PC-3 (cell line): ENCODE results near the gene SALL2. TPM values are rescaled to one million over a fixed set of nuclear protein-coding genes. Genes with fewer than 3 reads are reported as not detected.

Experiments
- ATAC-seq: fragments of 200-7000 bp; cut with Tn5 transposase; 2 replicates; pipeline ENCODE4 v1.9.1; 2020; ENCODE audit warnings: mild to moderate bottlenecking, moderate library complexity
- BruUV-seq: library from RNA; stranded (reverse); fragments of 400-500 nt; replicated peaks from 2 replicates; lab custom pipeline; 2021; lab: Mats Ljungman, UMichigan
- CTCF ChIA-PET: fragments of 300-600 bp; sonication (Branson Sonifier 250); formaldehyde crosslinking; loops from one replicate; lab custom pipeline; 2022; ENCODE audit warnings: antibody characterized with exemption; lab: Charles Lee
- POLR2A ChIA-PET: fragments of 300-600 bp; sonication (Branson Sonifier 250); formaldehyde crosslinking; loops from one replicate; lab custom pipeline; 2022; ENCODE audit warnings: antibody characterized with exemption; ENCODE audit not compliant: unreplicated experiment; lab: Charles Lee
- DNase-seq: peaks from one replicate; pipeline ENCODE4 v3.0.0-alpha.2; 2015
- H2AFZ ChIP-seq: fragments of 300-600 bp; sonication (generic); 2 replicates; pipeline ENCODE4 v1.6.0; 2016; ENCODE audit warnings: antibody characterized with exemption, low read length
- H3F3A ChIP-seq: fragments of 300-600 bp; sonication (generic); one replicate; pipeline ENCODE4 v1.6.0; 2017; ENCODE audit warnings: antibody characterized with exemption, low read length, control low read depth, mild to moderate bottlenecking; ENCODE audit not compliant: unreplicated experiment
- H3K27ac ChIP-seq: fragments of 300-600 bp; sonication (generic); 2 replicates; pipeline ENCODE4 v1.5.1; 2016; ENCODE audit warnings: mild to moderate bottlenecking, low read length
- H3K27me3 ChIP-seq: fragments of 300-600 bp; sonication (generic); 2 replicates; pipeline ENCODE4 v1.6.1; 2016; ENCODE audit warnings: low read length, mixed read lengths
- H3K36me3 ChIP-seq: fragments of 300-600 bp; sonication (generic); 2 replicates; pipeline ENCODE4 v1.6.1; 2016; ENCODE audit warnings: low read depth, mixed run types, low read length, mixed read lengths
- H3K4me1 ChIP-seq: fragments of 300-600 bp; sonication (generic); 2 replicates; pipeline ENCODE4 v1.5.1; 2016; ENCODE audit warnings: low read length; ENCODE audit not compliant: insufficient read depth
- H3K4me2 ChIP-seq: fragments of 300-600 bp; sonication (generic); 2 replicates; pipeline ENCODE4 v1.6.0; 2016; ENCODE audit warnings: low read length
- H3K4me3 ChIP-seq: fragments of 300-600 bp; sonication (generic); 2 replicates; pipeline ENCODE4 v1.5.1; 2016; ENCODE audit warnings: mild to moderate bottlenecking, low read length, mixed read lengths
- H3K79me2 ChIP-seq: fragments of 300-600 bp; sonication (generic); 2 replicates; pipeline ENCODE4 v1.6.1; 2017; ENCODE audit warnings: low read length, mixed read lengths
- H3K9ac ChIP-seq: fragments of 300-600 bp; sonication (generic); 2 replicates; pipeline ENCODE4 v1.6.0; 2016; ENCODE audit warnings: mild to moderate bottlenecking, low read length
- H3K9me2 ChIP-seq: fragments of 300-600 bp; sonication (generic); replicated peaks from 2 replicates; pipeline ENCODE4 v1.6.1; 2016; ENCODE audit warnings: mixed run types, low read length, mixed read lengths
- H3K9me3 ChIP-seq: fragments of 300-600 bp; sonication (generic); 2 replicates; pipeline ENCODE4 v1.6.1; 2016; ENCODE audit warnings: low read length, mixed read lengths
- H4K20me1 ChIP-seq: fragments of 300-600 bp; sonication (generic); 2 replicates; pipeline ENCODE4 v1.6.1; 2016; ENCODE audit warnings: low read length, mixed read lengths
- EZH2 ChIP-seq: fragments of 300-600 bp; sonication (generic); IDR thresholded peaks from one replicate; pipeline ENCODE4 v1.6.1; 2017; ENCODE audit warnings: antibody characterized with exemption, mild to moderate bottlenecking, low read length; ENCODE audit not compliant: unreplicated experiment
- EZH2phosphoT487 ChIP-seq: fragments of 300-600 bp; sonication (generic); IDR thresholded peaks from 2 replicates; pipeline ENCODE4 v1.6.1; 2018; ENCODE audit warnings: mild to moderate bottlenecking, antibody characterized with exemption, low read length, borderline replicate concordance
- intact Hi-C: fragments of 100-400 bp; cut with micrococcal nuclease; formaldehyde crosslinking; loops from 2 replicates; pipeline ENCODE4 v1.9.0; 2023
- total RNA-seq: library from RNA; depleted of rRNA; stranded (reverse); fragments of >200 nt; gene quantifications from 2 replicates; pipeline ENCODE4 v1.2.3, GENCODE V29; 2014
- TF ChIP-seq, protein P1 (sequence below): fragments of 300-600 bp; sonication (generic); conservative IDR thresholded peaks from 2 replicates; pipeline ENCODE4 v1.5.1; 2017; ENCODE audit warnings: antibody characterized with exemption, low read depth, mild to moderate bottlenecking, low read length

The SALL2 gene
- total RNA-seq, 1 experiment from 2014 or later = 4.1 TPM

DNA sequence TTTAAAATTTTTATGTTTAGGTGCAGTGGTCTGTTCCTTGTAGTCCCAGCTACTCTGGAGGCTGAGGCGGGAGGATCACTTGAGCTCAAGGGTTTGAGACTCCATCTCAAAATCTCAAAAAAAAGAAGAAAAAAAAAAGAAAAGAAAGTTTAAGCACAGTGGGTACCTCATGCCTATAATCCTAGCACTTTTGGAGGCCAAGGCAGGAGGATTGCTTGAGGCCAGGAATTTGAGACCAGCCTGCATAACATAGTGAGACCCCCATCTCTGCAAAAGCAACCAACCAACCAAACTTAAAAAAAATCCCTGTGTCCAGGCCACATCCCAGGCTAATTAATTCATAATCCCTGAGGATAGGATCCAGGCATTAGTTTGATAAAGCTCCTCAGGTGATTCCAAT is 3.4 kb upstream of the SALL2 start:
- Histone ChIP-seq H3K4me1 (peaks cover 20% of the 10 kb centered on the region), H3K9me2 (no peaks in the 10 kb centered on the region), H2AFZ (no peak overlapping the region), H4K20me1 (no peaks in the 10 kb centered on the region), H3K36me3 (no peaks in the 10 kb centered on the region), H3K9ac (no peak overlapping the region), H3K9me3 (no peaks in the 10 kb centered on the region), H3K27me3 (peaks cover 12% of the 10 kb centered on the region), H3K4me3 (no peak overlapping the region), H3F3A (no peaks in the 10 kb centered on the region), H3K79me2 (no peaks in the 10 kb centered on the region), H3K27ac (no peak overlapping the region), H3K4me2 (no peak overlapping the region)
- intact Hi-C loops = no loop called here
- POLR2A ChIA-PET = no interaction called here
- CTCF ChIA-PET = no interaction called here
- ATAC-seq (no peak), DNase-seq (no peak)
- TF ChIP-seq, protein P1, sequence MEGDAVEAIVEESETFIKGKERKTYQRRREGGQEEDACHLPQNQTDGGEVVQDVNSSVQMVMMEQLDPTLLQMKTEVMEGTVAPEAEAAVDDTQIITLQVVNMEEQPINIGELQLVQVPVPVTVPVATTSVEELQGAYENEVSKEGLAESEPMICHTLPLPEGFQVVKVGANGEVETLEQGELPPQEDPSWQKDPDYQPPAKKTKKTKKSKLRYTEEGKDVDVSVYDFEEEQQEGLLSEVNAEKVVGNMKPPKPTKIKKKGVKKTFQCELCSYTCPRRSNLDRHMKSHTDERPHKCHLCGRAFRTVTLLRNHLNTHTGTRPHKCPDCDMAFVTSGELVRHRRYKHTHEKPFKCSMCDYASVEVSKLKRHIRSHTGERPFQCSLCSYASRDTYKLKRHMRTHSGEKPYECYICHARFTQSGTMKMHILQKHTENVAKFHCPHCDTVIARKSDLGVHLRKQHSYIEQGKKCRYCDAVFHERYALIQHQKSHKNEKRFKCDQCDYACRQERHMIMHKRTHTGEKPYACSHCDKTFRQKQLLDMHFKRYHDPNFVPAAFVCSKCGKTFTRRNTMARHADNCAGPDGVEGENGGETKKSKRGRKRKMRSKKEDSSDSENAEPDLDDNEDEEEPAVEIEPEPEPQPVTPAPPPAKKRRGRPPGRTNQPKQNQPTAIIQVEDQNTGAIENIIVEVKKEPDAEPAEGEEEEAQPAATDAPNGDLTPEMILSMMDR = no peak
- TF ChIP-seq EZH2 = no peak
- no peak for TF ChIP-seq EZH2phosphoT487
- no TSS peak for BruUV-seq

DNA sequence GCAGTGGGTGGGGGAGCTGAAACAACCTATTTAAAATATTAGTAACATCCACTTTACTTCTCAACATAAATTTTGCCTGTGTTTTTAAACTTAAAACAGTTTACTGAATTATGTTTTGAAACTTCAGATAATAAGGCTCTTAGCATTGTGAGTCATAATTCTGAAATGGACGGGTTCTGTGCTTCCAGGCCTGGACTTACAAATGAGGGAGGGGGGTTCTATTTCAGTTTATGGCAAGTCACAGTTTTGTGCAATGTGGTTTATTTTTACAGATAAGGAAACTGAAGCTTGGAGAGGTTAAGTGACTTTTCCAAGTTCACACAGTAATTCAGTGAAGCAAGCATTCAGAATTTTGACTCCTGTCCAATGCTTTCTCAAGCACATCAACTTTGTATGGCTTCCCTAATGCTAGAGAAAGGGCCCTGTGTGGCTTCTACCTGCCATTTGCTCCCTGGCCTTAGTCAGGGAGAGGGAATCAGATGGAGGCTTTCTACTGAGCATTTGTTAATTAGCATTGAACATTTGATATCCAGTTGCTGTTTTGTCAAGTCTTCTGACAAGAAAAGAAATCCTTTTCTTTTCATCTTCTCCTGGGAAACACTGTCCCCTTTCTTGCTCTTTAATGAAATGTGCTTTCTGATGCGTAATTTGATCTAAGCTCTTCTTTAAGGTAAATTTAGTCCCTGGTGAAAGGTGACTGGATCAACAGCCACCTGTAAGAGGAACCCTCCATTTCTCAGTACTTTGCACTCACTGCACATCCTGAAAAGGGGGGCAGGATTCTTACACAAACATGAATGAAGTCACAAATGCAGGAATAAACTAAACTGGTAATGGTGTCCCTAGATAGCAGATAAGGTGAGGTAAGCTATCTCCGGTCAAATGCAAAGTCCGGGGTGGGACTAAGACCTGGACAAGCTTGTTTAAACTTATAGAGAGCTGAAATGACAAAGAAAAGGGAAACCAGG is 2.5 kb upstream of the SALL2 start:
- CTCF ChIA-PET = no interaction called here
- no peak overlapping the region for H3K4me3 ChIP-seq
- no peaks in the 10 kb centered on the region for H3K79me2 ChIP-seq
- intact Hi-C loops = no loop called here
- TF ChIP-seq EZH2phosphoT487 (no peak), EZH2 (no peak)
- TF ChIP-seq, protein P1 = no peak
- H3K36me3 ChIP-seq = no peaks in the 10 kb centered on the region
- H3K9ac ChIP-seq = no peak overlapping the region
- no peaks in the 10 kb centered on the region for H4K20me1 ChIP-seq
- no peaks in the 10 kb centered on the region for H3K9me2 ChIP-seq
- ATAC-seq (peak; percentile 7; the same call in 1 of the 2 replicates), DNase-seq (peak; percentile 35)
- H3K9me3 ChIP-seq = no peaks in the 10 kb centered on the region
- POLR2A ChIA-PET = no interaction called here
- H3K27me3 ChIP-seq = peaks cover 5% of the 10 kb centered on the region
- peak overlapping the region; percentile 50 for H3K4me2 ChIP-seq
- peak overlapping the region; percentile 51 for H2AFZ ChIP-seq
- no TSS peak for BruUV-seq
- H3K27ac ChIP-seq = peak overlapping the region; percentile 42
- peaks cover 20% of the 10 kb centered on the region for H3K4me1 ChIP-seq
- H3F3A ChIP-seq = no peaks in the 10 kb centered on the region

DNA sequence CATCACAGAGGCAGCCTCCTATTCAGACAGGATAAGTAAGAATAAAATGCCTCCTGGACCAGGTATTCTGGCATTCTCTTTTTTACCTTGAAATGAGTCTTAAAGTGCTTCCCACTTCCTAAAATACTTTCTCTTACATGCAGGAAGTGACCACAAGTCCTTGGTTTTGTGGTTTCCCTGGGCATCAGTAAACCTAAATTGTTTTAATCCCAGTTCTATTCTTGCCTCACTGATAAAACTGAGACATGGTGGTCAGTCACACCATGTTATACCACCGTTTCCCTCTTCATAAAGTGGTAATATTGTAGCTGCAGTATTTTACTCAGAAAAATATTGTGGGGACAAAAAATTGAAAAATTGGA is 1.2 kb upstream of the SALL2 start:
- ATAC-seq = no peak
- Histone ChIP-seq H3K79me2 (no peaks in the 10 kb centered on the region), H3K27me3 (no peaks in the 10 kb centered on the region), H3K4me3 (no peak overlapping the region), H4K20me1 (no peaks in the 10 kb centered on the region), H3K4me1 (peaks cover 20% of the 10 kb centered on the region), H3K36me3 (no peaks in the 10 kb centered on the region), H3K9me3 (no peaks in the 10 kb centered on the region), H3F3A (no peaks in the 10 kb centered on the region), H3K9ac (no peak overlapping the region), H2AFZ (no peak overlapping the region), H3K9me2 (no peaks in the 10 kb centered on the region), H3K27ac (no peak overlapping the region), H3K4me2 (no peak overlapping the region)
- CTCF ChIA-PET = interaction anchor here (1.0 kb wide), 1 partner anchor 29 kb away, joined by 5 read pairs; no protein-coding TSS in a partner anchor
- DNase-seq = no peak
- BruUV-seq = no TSS peak
- POLR2A ChIA-PET = no interaction called here
- TF ChIP-seq EZH2phosphoT487 (no peak), EZH2 (no peak)
- TF ChIP-seq, protein P1 = no peak
- intact Hi-C loops = no loop called here
